RWPE2 (cell line): ENCODE results near the gene CRTC3.

Experiments used
- ATAC-seq: fragments of 200-7000 bp; cut with Tn5 transposase; 3 replicates; pipeline ENCODE4 v1.9.1; 2021; ENCODE audit warnings: low read depth
- DNase-seq: peaks from one replicate; pipeline ENCODE4 v3.0.0-alpha.2; 2020; ENCODE audit warnings: low spot score
- H3K27ac ChIP-seq: fragments of 450-650 bp; 2 replicates; pipeline ENCODE4 v1.5.1; 2017; ENCODE audit warnings: mild to moderate bottlenecking; ENCODE audit not compliant: poor library complexity, severe bottlenecking
- H3K27me3 ChIP-seq: fragments of 250-450 bp; sonication (Bioruptor Pico); 2 replicates; pipeline ENCODE4 v1.5.1; 2021; ENCODE audit warnings: mild to moderate bottlenecking, moderate library complexity; ENCODE audit not compliant: insufficient read depth, poor library complexity, severe bottlenecking
- H3K36me3 ChIP-seq: fragments of 250-450 bp; sonication (Bioruptor Pico); 2 replicates; pipeline ENCODE4 v1.5.1; 2020; ENCODE audit warnings: low read depth, mild to moderate bottlenecking, moderate library complexity
- H3K4me1 ChIP-seq: fragments of 250-450 bp; sonication (Bioruptor Pico); 2 replicates; pipeline ENCODE4 v1.5.1; 2021; ENCODE audit warnings: mild to moderate bottlenecking, moderate library complexity; ENCODE audit not compliant: insufficient read depth, poor library complexity, severe bottlenecking
- H3K4me3 ChIP-seq: fragments of 250-450 bp; sonication (Bioruptor Pico); 2 replicates; pipeline ENCODE4 v1.5.1; 2021; ENCODE audit warnings: mild to moderate bottlenecking, moderate library complexity; ENCODE audit not compliant: severe bottlenecking
- H3K9me3 ChIP-seq: fragments of 250-450 bp; sonication (Bioruptor Pico); 2 replicates; pipeline ENCODE4 v1.5.1; 2021; ENCODE audit warnings: mild to moderate bottlenecking, moderate library complexity; ENCODE audit not compliant: severe bottlenecking
- TF ChIP-seq, protein P1 (sequence below): fragments of 450-650 bp; IDR thresholded peaks from one replicate; pipeline ENCODE4 v1.5.1; 2017; ENCODE audit warnings: mild to moderate bottlenecking, moderate library complexity; ENCODE audit not compliant: poor library complexity, severe bottlenecking

CRTC3 gene

GRCh38 chr15:90581771-90582352, 52.1 kb downstream of the CRTC3 start:
- no peak overlapping the region for H3K27ac ChIP-seq

GRCh38 chr15:90582553-90582952, 52.8 kb downstream of the CRTC3 start:
- TF ChIP-seq, protein P1, sequence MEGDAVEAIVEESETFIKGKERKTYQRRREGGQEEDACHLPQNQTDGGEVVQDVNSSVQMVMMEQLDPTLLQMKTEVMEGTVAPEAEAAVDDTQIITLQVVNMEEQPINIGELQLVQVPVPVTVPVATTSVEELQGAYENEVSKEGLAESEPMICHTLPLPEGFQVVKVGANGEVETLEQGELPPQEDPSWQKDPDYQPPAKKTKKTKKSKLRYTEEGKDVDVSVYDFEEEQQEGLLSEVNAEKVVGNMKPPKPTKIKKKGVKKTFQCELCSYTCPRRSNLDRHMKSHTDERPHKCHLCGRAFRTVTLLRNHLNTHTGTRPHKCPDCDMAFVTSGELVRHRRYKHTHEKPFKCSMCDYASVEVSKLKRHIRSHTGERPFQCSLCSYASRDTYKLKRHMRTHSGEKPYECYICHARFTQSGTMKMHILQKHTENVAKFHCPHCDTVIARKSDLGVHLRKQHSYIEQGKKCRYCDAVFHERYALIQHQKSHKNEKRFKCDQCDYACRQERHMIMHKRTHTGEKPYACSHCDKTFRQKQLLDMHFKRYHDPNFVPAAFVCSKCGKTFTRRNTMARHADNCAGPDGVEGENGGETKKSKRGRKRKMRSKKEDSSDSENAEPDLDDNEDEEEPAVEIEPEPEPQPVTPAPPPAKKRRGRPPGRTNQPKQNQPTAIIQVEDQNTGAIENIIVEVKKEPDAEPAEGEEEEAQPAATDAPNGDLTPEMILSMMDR = no peak
- H3K36me3 ChIP-seq = no peaks in the 10 kb centered on the region
- DNase-seq (no peak), ATAC-seq (no peak)
- H3K4me1 ChIP-seq = peaks cover 15% of the 10 kb centered on the region
- H3K4me3 ChIP-seq = no peak overlapping the region
- H3K27me3 ChIP-seq = no peaks in the 10 kb centered on the region
- H3K9me3 ChIP-seq = no peaks in the 10 kb centered on the region
- no peak overlapping the region for H3K27ac ChIP-seq

More at GRCh38 chr15:90581771-90582352, 52.1 kb downstream of the CRTC3 start:
- H3K4me3 ChIP-seq = no peak overlapping the region
- no peak for DNase-seq
- 0 out of 3 replicates have a peak, but pooled peaks have one; percentile 8 for ATAC-seq
- H3K9me3 ChIP-seq = no peaks in the 10 kb centered on the region
- TF ChIP-seq, protein P1 = no peak
- no peaks in the 10 kb centered on the region for H3K27me3 ChIP-seq
- H3K36me3 ChIP-seq = no peaks in the 10 kb centered on the region
- peaks cover 15% of the 10 kb centered on the region for H3K4me1 ChIP-seq

DNA sequence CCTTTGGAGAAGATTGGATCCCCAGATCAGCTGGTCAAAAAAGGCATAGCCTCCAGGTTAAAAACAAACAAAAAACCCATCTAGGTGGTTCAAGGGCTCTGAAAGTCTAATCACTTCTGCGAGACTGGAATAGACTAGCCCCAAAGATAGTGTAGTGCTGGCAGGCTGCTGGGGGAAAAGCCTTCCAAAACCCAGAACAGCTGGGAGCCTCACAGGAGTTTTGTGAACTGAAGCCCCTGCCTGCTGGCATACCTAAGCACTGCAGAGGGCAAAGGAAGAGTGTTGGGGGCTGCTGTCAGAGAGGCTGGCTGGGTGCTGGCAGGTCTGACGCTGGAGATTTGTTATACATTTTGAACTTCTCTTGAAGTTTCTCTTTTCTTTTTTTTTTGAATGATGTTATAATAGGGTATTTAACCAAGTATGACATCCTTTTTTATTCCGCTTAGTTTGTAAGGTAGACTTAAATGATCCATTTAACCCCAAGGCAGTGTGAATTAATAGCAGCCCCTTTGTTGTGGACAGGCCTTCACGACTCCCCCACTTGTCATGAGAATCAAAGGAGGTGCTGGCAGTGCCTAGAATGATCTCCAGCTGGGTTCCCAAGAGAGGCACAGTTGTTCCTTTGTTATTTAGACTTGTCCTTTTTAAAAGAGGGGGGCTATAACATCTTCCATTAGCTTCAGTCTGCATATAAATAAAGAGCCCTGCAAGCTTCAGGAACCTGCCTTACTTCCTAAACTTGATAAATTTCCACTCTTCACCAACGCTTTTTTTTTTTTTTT, 53.9 kb downstream of the CRTC3 start:
- no peaks in the 10 kb centered on the region for H3K9me3 ChIP-seq
- DNase-seq (no peak), ATAC-seq (no peak)
- no peaks in the 10 kb centered on the region for H3K27me3 ChIP-seq
- no peak overlapping the region for H3K27ac ChIP-seq
- H3K4me3 ChIP-seq = no peak overlapping the region
- TF ChIP-seq, protein P1 = no peak
- H3K4me1 ChIP-seq = peaks cover 13% of the 10 kb centered on the region
- H3K36me3 ChIP-seq = no peaks in the 10 kb centered on the region

DNA sequence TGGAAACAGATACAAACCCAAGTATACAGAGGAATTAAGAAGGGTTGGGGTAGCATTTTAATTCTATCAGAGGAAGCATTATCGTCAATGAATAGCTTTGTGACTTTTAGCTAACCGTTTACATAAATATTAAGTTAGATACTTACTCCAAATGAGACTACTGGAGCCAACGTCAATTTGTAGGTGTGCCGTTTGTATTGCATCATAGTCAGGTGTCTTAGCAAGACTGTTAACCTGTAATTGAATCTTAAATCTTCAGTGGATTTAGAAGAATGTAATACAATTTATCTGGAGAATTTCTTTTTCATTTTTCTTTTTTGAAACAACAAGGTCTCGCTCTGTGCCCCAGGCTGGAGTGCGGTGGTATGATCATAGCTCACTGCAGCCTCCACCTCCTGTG, 55.1 kb downstream of the CRTC3 start:
- no peaks in the 10 kb centered on the region for H3K36me3 ChIP-seq
- no peak overlapping the region for H3K27ac ChIP-seq
- no peak for DNase-seq
- H3K4me1 ChIP-seq = peaks cover under 1% of the 10 kb centered on the region
- TF ChIP-seq, protein P1 = no peak
- ATAC-seq = no peak
- no peaks in the 10 kb centered on the region for H3K27me3 ChIP-seq
- no peaks in the 10 kb centered on the region for H3K9me3 ChIP-seq
- H3K4me3 ChIP-seq = no peak overlapping the region

DNA sequence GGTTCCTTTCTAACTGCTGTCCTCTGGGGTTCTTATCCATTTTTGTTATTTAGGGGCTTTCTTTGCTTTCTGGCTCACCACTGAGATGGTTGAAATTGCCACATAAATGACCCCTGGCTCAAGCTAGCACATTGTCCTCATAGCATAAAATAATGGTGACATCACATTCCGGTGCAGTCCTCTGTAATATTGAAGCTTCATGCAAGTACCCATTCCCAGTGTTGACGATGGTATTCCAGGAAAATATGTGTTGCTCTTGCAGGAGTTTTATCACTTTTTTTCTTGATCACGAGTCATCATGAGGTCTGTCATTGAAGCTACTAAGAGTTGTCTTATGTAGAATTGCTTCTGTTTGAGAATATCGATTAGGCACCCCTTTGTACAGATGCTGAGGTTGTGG, 56.1 kb downstream of the CRTC3 start:
- no peaks in the 10 kb centered on the region for H3K4me1 ChIP-seq
- ATAC-seq (peak; percentile 20; the same call in 1 of the 3 replicates), DNase-seq (no peak)
- TF ChIP-seq, protein P1 = no peak
- H3K27ac ChIP-seq = no peak overlapping the region
- no peaks in the 10 kb centered on the region for H3K36me3 ChIP-seq
- no peak overlapping the region for H3K4me3 ChIP-seq
- H3K9me3 ChIP-seq = no peaks in the 10 kb centered on the region
- no peaks in the 10 kb centered on the region for H3K27me3 ChIP-seq
